Lower lobe of right lung (tissue), 2 donors: ENCODE results near the gene ENTPD3. TPM values are rescaled to one million over a fixed set of nuclear protein-coding genes. Genes with fewer than 3 reads are reported as not detected.

Experiments
- ATAC-seq, 2 donors: fragments of 200-7000 bp; cut with Tn5 transposase; one replicate each; pipeline ENCODE4 v1.9.1; 2020 to 2022; ENCODE audit warnings: mild to moderate bottlenecking in 2 of 2, moderate library complexity in 2 of 2
- DNase-seq: peaks from one replicate; pipeline ENCODE4 v3.0.0-alpha.2; 2020
- H3K27ac ChIP-seq: fragments of 200-600 bp; one replicate; pipeline ENCODE4 v1.8.0; 2022
- H3K27me3 ChIP-seq: fragments of 200-600 bp; one replicate; pipeline ENCODE4 v1.8.0; 2022; ENCODE audit warnings: low read depth
- H3K36me3 ChIP-seq: fragments of 200-600 bp; one replicate; pipeline ENCODE4 v1.8.0; 2022; ENCODE audit warnings: mild to moderate bottlenecking
- H3K4me1 ChIP-seq: fragments of 200-600 bp; one replicate; pipeline ENCODE4 v1.8.0; 2022
- H3K4me3 ChIP-seq: fragments of 200-600 bp; one replicate; pipeline ENCODE4 v1.8.0; 2022; ENCODE audit warnings: mild to moderate bottlenecking
- H3K9me3 ChIP-seq: fragments of 200-600 bp; one replicate; pipeline ENCODE4 v1.8.0; 2022
- intact Hi-C: fragments of 100-400 bp; cut with DNase I; formaldehyde crosslinking; loops from one replicate; pipeline ENCODE4 v1.11.0; 2022
- total RNA-seq: library from RNA; stranded (reverse); fragmentation: NEBNext Ultra II Directional; extraction: Animal tissue kit (Norgen Biotek cat#: 25700); gene quantifications from one replicate; pipeline ENCODE4 v1.2.1, GENCODE V29; 2021
- TF ChIP-seq, protein P1 (sequence below): fragments of 200-600 bp; IDR thresholded peaks from one replicate; pipeline ENCODE4 v1.8.0; 2022; ENCODE audit warnings: antibody characterized with exemption, mild to moderate bottlenecking
- donor health status: DM: no; HTN: yes; CAD: no; lungs with severe emphysema.

The ENTPD3 gene
- total RNA-seq, 1 donor from 2014 or later: 4.3 TPM

DNA sequence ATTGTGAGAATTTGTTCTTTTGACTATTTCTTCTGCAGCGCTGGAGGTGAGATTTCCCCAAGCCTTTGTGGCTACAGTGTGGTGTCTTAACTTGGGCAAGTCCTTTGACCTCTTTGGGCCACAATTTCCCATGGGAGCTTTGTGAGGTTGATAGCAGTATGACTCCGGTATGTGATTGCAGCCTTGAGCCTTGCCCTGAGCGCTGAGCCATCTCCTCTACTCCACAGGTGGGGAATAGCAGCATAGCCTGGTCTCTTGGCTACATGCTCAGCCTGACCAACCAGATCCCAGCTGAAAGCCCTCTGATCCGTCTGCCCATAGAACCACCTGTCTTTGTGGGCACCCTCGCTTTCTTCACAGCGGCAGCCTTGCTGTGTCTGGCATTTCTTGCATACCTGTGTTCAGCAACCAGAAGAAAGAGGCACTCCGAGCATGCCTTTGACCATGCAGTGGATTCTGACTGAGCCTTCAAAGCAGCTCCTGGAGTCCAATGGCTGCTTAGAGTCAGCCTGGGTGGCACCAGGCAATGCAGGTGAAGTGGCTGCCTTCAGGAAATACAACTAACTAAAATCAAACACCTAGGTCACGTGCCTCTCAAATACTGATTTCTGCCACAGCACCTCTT, 40.2 kb downstream of the ENTPD3 start:
- DNase-seq (no peak), ATAC-seq (no peak)
- H3K9me3 ChIP-seq: no peaks in the 10 kb centered on the region
- intact Hi-C loops: no loop called here
- H3K27me3 ChIP-seq: no peaks in the 10 kb centered on the region
- H3K36me3 ChIP-seq: no peaks in the 10 kb centered on the region
- no peak overlapping the region for H3K27ac ChIP-seq
- TF ChIP-seq, protein P1, sequence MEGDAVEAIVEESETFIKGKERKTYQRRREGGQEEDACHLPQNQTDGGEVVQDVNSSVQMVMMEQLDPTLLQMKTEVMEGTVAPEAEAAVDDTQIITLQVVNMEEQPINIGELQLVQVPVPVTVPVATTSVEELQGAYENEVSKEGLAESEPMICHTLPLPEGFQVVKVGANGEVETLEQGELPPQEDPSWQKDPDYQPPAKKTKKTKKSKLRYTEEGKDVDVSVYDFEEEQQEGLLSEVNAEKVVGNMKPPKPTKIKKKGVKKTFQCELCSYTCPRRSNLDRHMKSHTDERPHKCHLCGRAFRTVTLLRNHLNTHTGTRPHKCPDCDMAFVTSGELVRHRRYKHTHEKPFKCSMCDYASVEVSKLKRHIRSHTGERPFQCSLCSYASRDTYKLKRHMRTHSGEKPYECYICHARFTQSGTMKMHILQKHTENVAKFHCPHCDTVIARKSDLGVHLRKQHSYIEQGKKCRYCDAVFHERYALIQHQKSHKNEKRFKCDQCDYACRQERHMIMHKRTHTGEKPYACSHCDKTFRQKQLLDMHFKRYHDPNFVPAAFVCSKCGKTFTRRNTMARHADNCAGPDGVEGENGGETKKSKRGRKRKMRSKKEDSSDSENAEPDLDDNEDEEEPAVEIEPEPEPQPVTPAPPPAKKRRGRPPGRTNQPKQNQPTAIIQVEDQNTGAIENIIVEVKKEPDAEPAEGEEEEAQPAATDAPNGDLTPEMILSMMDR: no peak
- no peak overlapping the region for H3K4me3 ChIP-seq
- no peaks in the 10 kb centered on the region for H3K4me1 ChIP-seq

DNA sequence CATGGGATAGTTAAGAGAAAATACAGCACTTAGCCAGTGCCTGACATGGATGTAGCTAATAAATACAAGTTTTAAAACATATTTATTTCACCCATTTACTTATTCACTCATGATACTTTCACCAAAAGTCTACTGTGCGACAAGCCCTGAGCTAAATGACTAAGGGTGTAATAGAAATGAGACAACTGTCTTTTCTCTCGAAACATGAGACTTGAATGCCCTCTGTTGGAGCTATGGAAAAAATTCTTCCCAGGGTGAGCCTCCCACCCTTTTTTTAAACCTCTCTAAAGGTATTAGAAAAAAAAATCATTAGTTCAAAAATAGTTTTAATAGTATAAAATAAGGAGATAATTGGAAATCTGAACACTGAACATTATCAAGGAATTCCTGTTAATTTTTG, 45.8 kb downstream of the ENTPD3 start:
- TF ChIP-seq, protein P1: no peak
- Histone ChIP-seq H3K9me3 (no peaks in the 10 kb centered on the region), H3K36me3 (no peaks in the 10 kb centered on the region), H3K27ac (no peak overlapping the region), H3K27me3 (no peaks in the 10 kb centered on the region), H3K4me1 (no peaks in the 10 kb centered on the region), H3K4me3 (no peak overlapping the region)
- no peak for DNase-seq
- no peak for ATAC-seq
- intact Hi-C loops: no loop called here

DNA sequence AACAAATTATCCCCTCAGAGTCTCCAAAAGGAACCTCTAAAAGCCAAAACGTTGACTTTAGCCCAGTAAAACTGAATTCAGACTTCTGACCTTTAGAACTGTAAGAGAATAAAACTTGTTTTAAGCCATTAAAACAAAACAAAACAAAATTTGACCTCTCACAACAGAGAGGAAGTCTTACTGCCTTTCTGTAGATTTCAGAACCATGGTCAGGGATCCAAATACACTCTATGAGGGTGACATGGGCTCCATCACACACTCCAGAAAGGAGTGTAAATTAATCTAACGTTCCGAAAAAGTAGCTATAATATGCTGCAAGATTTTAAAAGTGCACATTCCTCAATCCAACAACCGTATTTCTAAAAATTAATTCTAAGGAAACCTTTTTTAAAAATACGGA, 50.9 kb downstream of the ENTPD3 start:
- Histone ChIP-seq H3K27ac (no peak overlapping the region), H3K9me3 (no peaks in the 10 kb centered on the region), H3K27me3 (no peaks in the 10 kb centered on the region), H3K4me3 (no peak overlapping the region), H3K36me3 (no peaks in the 10 kb centered on the region), H3K4me1 (no peaks in the 10 kb centered on the region)
- intact Hi-C loops: no loop called here
- no peak for DNase-seq
- TF ChIP-seq, protein P1: no peak
- ATAC-seq: no peak

DNA sequence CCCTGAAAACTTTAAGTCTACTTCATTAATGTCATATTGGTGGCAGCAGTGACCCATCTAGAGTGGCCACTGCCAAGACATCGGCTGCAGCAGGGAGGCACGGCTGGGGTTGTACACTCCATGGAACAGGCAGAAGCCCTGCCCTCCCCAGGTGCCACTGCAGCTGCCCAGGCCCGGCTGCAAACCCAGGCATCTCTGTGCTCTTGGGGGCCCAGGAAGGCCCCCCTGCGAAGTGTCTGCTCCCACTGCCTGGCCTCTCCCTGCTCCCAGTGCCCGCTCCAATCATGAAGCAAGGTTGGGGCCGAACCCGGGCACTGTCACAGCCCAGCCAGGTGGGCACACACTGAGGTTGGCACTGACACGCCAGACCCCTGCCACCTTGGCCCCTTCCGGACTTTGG, 58.1 kb downstream of the ENTPD3 start:
- no peak for DNase-seq
- intact Hi-C loops: no loop called here

DNA sequence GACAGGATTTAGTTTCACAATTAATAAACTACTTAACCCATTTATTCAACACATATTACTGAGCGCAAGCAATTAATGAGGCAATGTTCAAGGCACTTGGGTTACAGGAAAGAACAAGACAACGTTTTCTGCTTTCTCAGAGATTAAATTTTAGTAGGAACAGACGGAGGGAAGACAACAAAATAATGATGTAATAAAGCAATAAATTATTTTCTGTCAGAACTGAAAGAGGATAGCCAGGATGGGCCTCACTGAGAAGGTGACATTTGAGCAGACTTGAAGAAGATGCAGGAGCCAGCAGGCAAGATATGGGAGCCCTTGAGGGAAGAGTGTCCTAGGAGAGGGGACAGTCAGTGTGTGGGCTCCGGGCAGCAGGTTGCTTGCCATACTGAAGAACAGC, 58.9 kb downstream of the ENTPD3 start:
- intact Hi-C loops: no loop called here
- H3K36me3 ChIP-seq: peaks cover 18% of the 10 kb centered on the region
- H3K27me3 ChIP-seq: no peaks in the 10 kb centered on the region
- no peaks in the 10 kb centered on the region for H3K4me1 ChIP-seq
- no peak overlapping the region for H3K27ac ChIP-seq
- DNase-seq (no peak), ATAC-seq (no peak)
- TF ChIP-seq, protein P1: no peak
- no peaks in the 10 kb centered on the region for H3K9me3 ChIP-seq
- H3K4me3 ChIP-seq: no peak overlapping the region

More for the DNA sequence above, 58.1 kb downstream of the ENTPD3 start:
- H3K9me3 ChIP-seq: no peaks in the 10 kb centered on the region
- no peak overlapping the region for H3K4me3 ChIP-seq
- TF ChIP-seq, protein P1: no peak
- H3K27ac ChIP-seq: no peak overlapping the region
- H3K36me3 ChIP-seq: peaks cover 12% of the 10 kb centered on the region
- no peaks in the 10 kb centered on the region for H3K27me3 ChIP-seq
- ATAC-seq: no peak
- no peaks in the 10 kb centered on the region for H3K4me1 ChIP-seq
